B cell (primary cell): ENCODE data around the gene ZCCHC24. TPM values are rescaled to one million over a fixed set of nuclear protein-coding genes. Genes with fewer than 3 reads are reported as not detected.

ENCODE experiments used
- ATAC-seq: fragments of 200-7000 bp; cut with Tn5 transposase; one replicate; pipeline ENCODE4 v1.10.0; 2021; ENCODE audit warnings: low read depth, mild to moderate bottlenecking, moderate number of reproducible peaks, moderate library complexity
- CTCF ChIA-PET: fragments of 350-600 bp; sonication (Branson Sonifier 250); formaldehyde crosslinking; loops from one replicate; lab custom pipeline; 2021; ENCODE audit warnings: antibody characterized with exemption, inconsistent platforms; lab: Charles Lee
- POLR2A ChIA-PET: fragments of 350-600 bp; sonication (Branson Sonifier 250); formaldehyde crosslinking; loops from one replicate; lab custom pipeline; 2021; ENCODE audit warnings: antibody characterized with exemption; lab: Charles Lee
- DNase-seq: peaks from one replicate; pipeline ENCODE4 v3.0.0; 2013
- H2AFZ ChIP-seq: 2 replicates; pipeline ENCODE4 v1.6.1; 2012; ENCODE audit warnings: mild to moderate bottlenecking, low read depth, low read length; ENCODE audit not compliant: insufficient read depth, poor library complexity, severe bottlenecking
- H3K27ac ChIP-seq, 2 donors: 1 replicate in 1 of 2; 2 replicates in 1 of 2; pipeline ENCODE4 v1.5.1; 2012 to 2013; ENCODE audit warnings: low read length in 2 of 2, mild to moderate bottlenecking in 2 of 2, moderate library complexity in 1 of 2
- H3K27me3 ChIP-seq, 4 experiments: fragments of 200-600 bp in 1 of 4; sonication (generic) in 1 of 4; replicated peaks in 1 of 4; 1 replicate in 2 of 4; 2 replicates in 2 of 4; pipeline versions ENCODE4 v1.6.1 to v1.7.0; 2013 to 2016; ENCODE audit warnings: low read length in 3 of 4, mild to moderate bottlenecking in 2 of 4, mixed read lengths in 1 of 4, moderate library complexity in 1 of 4; ENCODE audit not compliant: insufficient read depth in 4 of 4, control insufficient read depth in 3 of 4; ENCODE audit errors: control extremely low read depth in 1 of 4
- H3K36me3 ChIP-seq, 2 experiments: replicated peaks in 1 of 2; 1 replicate in 1 of 2; 2 replicates in 1 of 2; pipeline versions ENCODE4 v1.6.1 to v1.7.1; 2013; ENCODE audit warnings: low read length in 1 of 2; ENCODE audit not compliant: insufficient read depth in 2 of 2, control insufficient read depth in 1 of 2; ENCODE audit errors: control extremely low read depth in 1 of 2, extremely low read depth in 1 of 2
- H3K4me1 ChIP-seq, 2 donors: fragments of 200-600 bp in 1 of 2; sonication (generic) in 1 of 2; 1 replicate in 1 of 2; 2 replicates in 1 of 2; pipeline versions ENCODE4 v1.5.1 to v1.6.1; 2013 to 2017; ENCODE audit warnings: low read length in 2 of 2; ENCODE audit not compliant: control insufficient read depth in 2 of 2, insufficient read depth in 2 of 2
- H3K4me2 ChIP-seq: replicated peaks from 2 replicates; pipeline ENCODE3; 2012; ENCODE audit warnings: mild to moderate bottlenecking, low read depth, low read length; ENCODE audit not compliant: poor library complexity, severe bottlenecking
- H3K4me3 ChIP-seq, 5 experiments: fragments of 200-600 bp in 1 of 5; sonication (generic) in 1 of 5; 1 replicate in 3 of 5; 2 replicates in 2 of 5; pipeline versions ENCODE4 v1.5.1 to v1.7.0; 2011 to 2016; ENCODE audit warnings: low read length in 4 of 5, mild to moderate bottlenecking in 4 of 5, low read depth in 2 of 5, control low read depth in 1 of 5, moderate library complexity in 1 of 5; ENCODE audit not compliant: insufficient read depth in 1 of 5; ENCODE audit errors: control extremely low read depth in 1 of 5, extremely low read depth in 1 of 5
- H3K79me2 ChIP-seq: fragments of 200-600 bp; sonication (generic); one replicate; pipeline ENCODE4 v1.6.0; 2016; ENCODE audit warnings: low read length; ENCODE audit not compliant: control insufficient read depth, insufficient read depth
- H3K9ac ChIP-seq: fragments of 200-600 bp; sonication (generic); 2 replicates; pipeline ENCODE4 v1.6.1; 2017; ENCODE audit warnings: mild to moderate bottlenecking, low read length, moderate library complexity
- H3K9me3 ChIP-seq, 3 donors: one replicate each; pipeline versions ENCODE4 v1.6.1 to v1.7.1; 2013; ENCODE audit warnings: low read length in 2 of 3; ENCODE audit not compliant: control insufficient read depth in 2 of 3, insufficient read depth in 1 of 3; ENCODE audit errors: control extremely low read depth in 1 of 3
- H4K20me1 ChIP-seq: 2 replicates; pipeline ENCODE4 v1.6.0; 2012; ENCODE audit warnings: mild to moderate bottlenecking, low read length; ENCODE audit not compliant: insufficient read depth, control insufficient read depth, poor library complexity, severe bottlenecking
- H3K27ac Mint-ChIP-seq: one replicate; pipeline ENCODE4 v1.8.0; 2021; ENCODE audit warnings: mixed read lengths
- H3K27me3 Mint-ChIP-seq: one replicate; pipeline ENCODE4 v1.8.0; 2021; ENCODE audit warnings: mixed read lengths
- H3K4me1 Mint-ChIP-seq: one replicate; pipeline ENCODE4 v1.8.0; 2021; ENCODE audit warnings: mixed read lengths
- H3K4me3 Mint-ChIP-seq: one replicate; pipeline ENCODE4 v1.8.0; 2021; ENCODE audit warnings: mixed read lengths
- H3K9me3 Mint-ChIP-seq: one replicate; pipeline ENCODE4 v1.8.0; 2022; ENCODE audit warnings: mixed read lengths; ENCODE audit not compliant: insufficient read depth
- EZH2 ChIP-seq: IDR thresholded peaks from 2 replicates; pipeline ENCODE4 v1.6.1; 2012; ENCODE audit warnings: borderline replicate concordance, low read depth, mild to moderate bottlenecking, moderate library complexity, low read length; ENCODE audit not compliant: insufficient read depth, poor library complexity, severe bottlenecking
- WGBS: methylation state at CpG from one replicate; pipeline ENCODE4 v1.1.5; 2013; ENCODE audit warnings: missing lambda C conversion rate; ENCODE audit not compliant: insufficient coverage; 5-methylcytosine and 5-hydroxymethylcytosine counted together
- intact Hi-C: fragments of 100-400 bp; cut with micrococcal nuclease; formaldehyde crosslinking; loops from one replicate; pipeline ENCODE4 v1.10.0; 2022
- polyA plus RNA-seq: library from polyadenylated mRNA; depleted of rRNA; stranded (reverse); fragments of >200 nt; gene quantifications from 2 replicates; pipeline ENCODE4 v1.2.3, GENCODE V29; 2012
- total RNA-seq, 2 donors: library from RNA; stranded (reverse); fragments of 120-200 nt in 1 of 2; gene quantifications; 1 replicate in 1 of 2; 2 replicates in 1 of 2; pipeline versions ENCODE4 v1.2.3 to v1.2.4, GENCODE V29; 2013 to 2022
- TF ChIP-seq, protein P1 (sequence below): fragments of 200-600 bp; IDR thresholded peaks from one replicate; pipeline ENCODE4 v1.8.0; 2022; ENCODE audit warnings: antibody characterized with exemption, mild to moderate bottlenecking

ZCCHC24 gene
- total and polyA plus RNA-seq, 2 donors (not counting 1 experiment from before 2014, with no cell fraction given): 0.34 to 2.3 TPM

DNA sequence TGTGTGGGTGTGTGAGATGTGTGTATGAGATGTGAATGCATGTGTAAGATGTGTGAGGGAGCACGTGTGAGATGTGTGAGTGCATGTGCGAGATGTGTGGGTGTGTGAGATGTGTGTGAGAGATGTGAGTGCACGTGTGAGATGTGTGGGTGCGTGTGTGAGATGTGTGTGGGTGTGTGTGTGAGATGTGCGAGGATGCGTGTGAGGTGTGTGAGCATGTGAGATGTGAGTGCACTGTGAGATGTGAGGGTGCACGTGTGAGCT is 67.1 kb downstream of the ZCCHC24 start:
- TF ChIP-seq EZH2: no peak
- TF ChIP-seq, protein P1, sequence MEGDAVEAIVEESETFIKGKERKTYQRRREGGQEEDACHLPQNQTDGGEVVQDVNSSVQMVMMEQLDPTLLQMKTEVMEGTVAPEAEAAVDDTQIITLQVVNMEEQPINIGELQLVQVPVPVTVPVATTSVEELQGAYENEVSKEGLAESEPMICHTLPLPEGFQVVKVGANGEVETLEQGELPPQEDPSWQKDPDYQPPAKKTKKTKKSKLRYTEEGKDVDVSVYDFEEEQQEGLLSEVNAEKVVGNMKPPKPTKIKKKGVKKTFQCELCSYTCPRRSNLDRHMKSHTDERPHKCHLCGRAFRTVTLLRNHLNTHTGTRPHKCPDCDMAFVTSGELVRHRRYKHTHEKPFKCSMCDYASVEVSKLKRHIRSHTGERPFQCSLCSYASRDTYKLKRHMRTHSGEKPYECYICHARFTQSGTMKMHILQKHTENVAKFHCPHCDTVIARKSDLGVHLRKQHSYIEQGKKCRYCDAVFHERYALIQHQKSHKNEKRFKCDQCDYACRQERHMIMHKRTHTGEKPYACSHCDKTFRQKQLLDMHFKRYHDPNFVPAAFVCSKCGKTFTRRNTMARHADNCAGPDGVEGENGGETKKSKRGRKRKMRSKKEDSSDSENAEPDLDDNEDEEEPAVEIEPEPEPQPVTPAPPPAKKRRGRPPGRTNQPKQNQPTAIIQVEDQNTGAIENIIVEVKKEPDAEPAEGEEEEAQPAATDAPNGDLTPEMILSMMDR: no peak
- H3K4me1 ChIP-seq: peaks cover 0 to 2% of the 10 kb centered on the region in 2 donors
- no peak overlapping the region for H3K4me2 ChIP-seq
- no peaks in the 10 kb centered on the region for H4K20me1 ChIP-seq
- no peak overlapping the region for H2AFZ ChIP-seq
- peaks cover 0 to 4% (median 0%) of the 10 kb centered on the region in 3 donors for H3K9me3 ChIP-seq
- Mint-ChIP-seq H3K27me3 (no peaks in the 10 kb centered on the region), H3K27ac (no peak overlapping the region), H3K4me3 (no peak overlapping the region), H3K9me3 (no peaks in the 10 kb centered on the region), H3K4me1 (peaks cover 5% of the 10 kb centered on the region)
- ChIA-PET POLR2A (no interaction called here), CTCF (no interaction called here)
- no peak for ATAC-seq
- intact Hi-C loops: no loop called here
- H3K9ac ChIP-seq: no peak overlapping the region
- no peaks in the 10 kb centered on the region for H3K36me3 ChIP-seq
- 95% methylated on average over 7 of the region's 7 CpGs for WGBS
- no peak overlapping the region for H3K27ac ChIP-seq
- peaks cover 0 to 4% (median 0%) of the 10 kb centered on the region in 4 experiments for H3K27me3 ChIP-seq
- no peak overlapping the region for H3K4me3 ChIP-seq
- H3K79me2 ChIP-seq: no peaks in the 10 kb centered on the region
- DNase-seq: no peak

DNA sequence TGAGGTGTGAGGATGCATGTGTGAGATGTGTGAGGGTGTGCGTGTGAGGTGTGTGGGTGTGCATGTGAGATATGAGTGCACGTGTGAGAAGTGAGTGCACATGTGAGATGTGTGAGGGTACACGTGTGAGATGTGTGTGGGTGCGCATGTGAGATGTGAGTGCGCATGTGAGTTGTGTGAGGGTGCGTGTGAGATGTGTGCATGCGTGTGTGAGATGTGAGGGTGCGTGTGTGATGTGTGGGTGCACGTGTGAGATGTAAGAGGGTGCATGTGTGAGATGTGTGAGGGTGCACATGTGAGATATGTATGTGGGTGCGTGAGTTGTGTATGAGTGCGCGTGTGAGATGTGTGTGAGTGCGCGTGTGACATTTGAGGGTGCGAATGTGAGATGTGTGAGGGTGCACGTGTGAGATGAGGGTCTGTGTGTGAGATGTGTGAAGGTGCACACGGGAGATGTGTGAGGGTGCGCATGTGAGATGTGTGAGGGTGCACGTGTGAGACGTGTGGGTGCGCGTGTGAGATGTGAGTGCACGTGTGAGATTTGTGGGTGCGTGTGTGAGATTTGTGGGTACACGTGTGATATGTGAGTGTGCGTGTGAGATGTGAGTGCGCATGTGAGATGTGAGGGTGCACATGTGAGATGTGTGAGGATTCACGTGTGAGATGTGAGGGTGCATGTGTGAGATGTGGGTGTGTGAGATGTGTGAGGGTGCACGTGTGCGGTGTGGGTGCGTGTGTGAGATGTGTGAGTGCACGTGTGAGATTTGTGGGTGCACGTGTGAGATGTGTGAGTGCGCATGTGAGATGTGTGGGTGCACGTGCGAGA is 67.7 kb downstream of the ZCCHC24 start:
- intact Hi-C loops: no loop called here
- no peak for DNase-seq
- ChIA-PET POLR2A (no interaction called here), CTCF (no interaction called here)
- Mint-ChIP-seq H3K4me1 (peaks cover 5% of the 10 kb centered on the region), H3K9me3 (no peaks in the 10 kb centered on the region), H3K27ac (no peak overlapping the region), H3K27me3 (no peaks in the 10 kb centered on the region), H3K4me3 (no peak overlapping the region)
- Histone ChIP-seq H3K9ac (no peak overlapping the region), H2AFZ (no peak overlapping the region), H3K27me3 (peaks cover 0 to 4% (median 0%) of the 10 kb centered on the region in 4 experiments), H3K27ac (no peak overlapping the region), H4K20me1 (no peaks in the 10 kb centered on the region), H3K4me3 (no peak overlapping the region), H3K36me3 (no peaks in the 10 kb centered on the region), H3K4me2 (no peak overlapping the region), H3K79me2 (no peaks in the 10 kb centered on the region), H3K4me1 (peaks cover 0 to 2% of the 10 kb centered on the region in 2 donors), H3K9me3 (peaks cover 0 to 4% (median 0%) of the 10 kb centered on the region in 3 donors)
- no peak for ATAC-seq
- TF ChIP-seq EZH2: no peak
- TF ChIP-seq, protein P1: no peak
- WGBS: 94% methylated on average over 36 of the region's 36 CpGs
